Heart left ventricle (tissue), 13 donors: ENCODE results near the gene MOK.

ENCODE experiments used
- POLR2A ChIP-seq, 2 donors: fragments of 450-650 bp; IDR thresholded peaks; one replicate each; pipeline ENCODE4 v1.6.1; 2017; ENCODE audit warnings: antibody characterized with exemption in 2 of 2, mild to moderate bottlenecking in 2 of 2, moderate library complexity in 2 of 2
- TF ChIP-seq, protein P1 (sequence below), 12 donors: fragments of 200-600 bp; sonication (generic) in 4 of 12; IDR thresholded peaks; one replicate each; pipeline versions ENCODE4 v1.5.0 to v1.8.0; 2018 to 2022; ENCODE audit warnings: antibody characterized with exemption in 12 of 12, mild to moderate bottlenecking in 5 of 12
- donor health status: ischemic (EF 13 %, LVEDD 7.1; RV severe dilation, severe dysfunction).
- donor health status: DM: no; HTN: yes; CAD: no.
- donor health status: DM: no; HTN: no; CAD: no.
- donor health status: ischemic (EF 25% LVEDD 6.9; RV normal size, moderate dysfunction).
- donor health status: ischemic (EF 25% LVEDD 5.7; RV mildly dilated, moderate dysfunction).
- donor health status: ischemic (EF 35%, LVEDD 5.7; RV mildly dilated, moderate dysfunction).
- donor health status: nonischemic (EF 11% LVEDD 7.7; RV severe dilation, severe dysfunction).
- donor health status: DM: yes; HTN: yes; CAD: no.
- donor health status: PGD.
- donor health status: ischemic (EF 29% LVEDD 5.4; RV normal size, mild dysfunction).
- donor health status: nonischemic (EF 23%, LVEDD 6.1; RV moderate dilation, normal function).

DNA sequence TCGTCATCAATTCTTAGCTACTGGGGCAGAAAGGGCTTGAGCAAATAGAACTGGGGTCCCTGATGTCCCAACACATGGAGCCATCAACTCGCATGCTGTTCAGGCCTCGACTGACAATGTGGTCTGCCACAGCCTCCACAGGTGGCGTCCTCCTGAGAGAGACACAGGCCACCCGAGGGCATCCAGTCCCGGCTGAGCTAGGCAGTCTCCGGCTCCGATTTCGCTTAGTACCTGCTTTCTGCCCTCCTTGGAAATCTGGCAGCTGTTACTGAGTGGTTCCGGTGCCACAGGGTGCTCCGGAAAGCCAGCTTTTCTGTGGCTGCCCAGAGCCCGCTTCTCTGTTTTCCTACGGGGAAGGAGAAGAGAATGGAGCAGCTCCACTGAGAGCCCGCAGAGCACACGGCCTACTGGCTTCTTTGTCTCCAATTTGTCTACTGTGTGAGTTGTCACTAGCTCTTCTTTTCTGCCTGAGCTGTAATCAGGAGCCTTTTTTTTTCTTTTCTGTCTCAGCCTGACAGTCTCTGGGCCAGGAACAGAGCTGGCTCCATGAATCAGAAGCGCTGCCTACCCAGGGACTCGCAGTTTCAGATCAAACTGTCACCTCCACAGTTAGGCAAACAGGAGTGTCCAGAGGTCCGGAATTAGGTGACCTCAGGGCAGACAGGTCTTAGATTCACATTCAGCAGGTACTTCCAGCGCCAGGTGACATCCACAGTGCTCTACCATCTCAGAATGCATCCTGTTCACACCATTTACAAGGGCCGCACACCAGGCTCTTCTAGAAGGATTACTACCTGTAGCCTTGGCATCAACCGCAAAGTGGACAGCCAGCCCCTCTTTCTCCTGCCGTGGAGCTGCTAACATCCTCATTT lies 73.3 kb downstream of the MOK start:
- TF ChIP-seq, protein P1, sequence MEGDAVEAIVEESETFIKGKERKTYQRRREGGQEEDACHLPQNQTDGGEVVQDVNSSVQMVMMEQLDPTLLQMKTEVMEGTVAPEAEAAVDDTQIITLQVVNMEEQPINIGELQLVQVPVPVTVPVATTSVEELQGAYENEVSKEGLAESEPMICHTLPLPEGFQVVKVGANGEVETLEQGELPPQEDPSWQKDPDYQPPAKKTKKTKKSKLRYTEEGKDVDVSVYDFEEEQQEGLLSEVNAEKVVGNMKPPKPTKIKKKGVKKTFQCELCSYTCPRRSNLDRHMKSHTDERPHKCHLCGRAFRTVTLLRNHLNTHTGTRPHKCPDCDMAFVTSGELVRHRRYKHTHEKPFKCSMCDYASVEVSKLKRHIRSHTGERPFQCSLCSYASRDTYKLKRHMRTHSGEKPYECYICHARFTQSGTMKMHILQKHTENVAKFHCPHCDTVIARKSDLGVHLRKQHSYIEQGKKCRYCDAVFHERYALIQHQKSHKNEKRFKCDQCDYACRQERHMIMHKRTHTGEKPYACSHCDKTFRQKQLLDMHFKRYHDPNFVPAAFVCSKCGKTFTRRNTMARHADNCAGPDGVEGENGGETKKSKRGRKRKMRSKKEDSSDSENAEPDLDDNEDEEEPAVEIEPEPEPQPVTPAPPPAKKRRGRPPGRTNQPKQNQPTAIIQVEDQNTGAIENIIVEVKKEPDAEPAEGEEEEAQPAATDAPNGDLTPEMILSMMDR (IDR thresholded peaks at IDR 0.05): no peak
- TF ChIP-seq POLR2A (IDR thresholded peaks at IDR 0.05): no peak
